Measurements from ENCODE around the gene SOX14. TPM values are rescaled to one million over a fixed set of nuclear protein-coding genes. Genes with fewer than 3 reads are reported as not detected.

The SOX14 gene
- total RNA-seq, 1 donor from 2014 or later, result not detected

GRCh38 chr3:137761563-137762503 lies 2.3 kb upstream of the SOX14 start:
- H3K4me1 Mint-ChIP-seq (ENCODE audit: low read depth), result peaks cover 11% of the 10 kb centered on the region
- H3K9me3 Mint-ChIP-seq (ENCODE audit: low read depth), result no peaks in the 10 kb centered on the region
- no peaks in the 10 kb centered on the region for H3K36me3 Mint-ChIP-seq (ENCODE audit: low read depth)
- H3K27ac Mint-ChIP-seq (ENCODE audit: unreplicated experiment), result no peak overlapping the region
- no peak overlapping the region for H3K4me3 Mint-ChIP-seq (ENCODE audit: unreplicated experiment)
- no peak for TF ChIP-seq CTCF (IDR thresholded peaks at IDR 0.05)
- peak; percentile 77 for DNase-seq (ENCODE audit: low spot score)
- peaks cover 81% of the 10 kb centered on the region for H3K27me3 Mint-ChIP-seq (ENCODE audit: low read depth)

- peak; percentile 46 for DNase-seq (ENCODE audit: low spot score)
- peaks cover 85% of the 10 kb centered on the region for H3K27me3 Mint-ChIP-seq (ENCODE audit: low read depth)
- no peak overlapping the region for H3K27ac Mint-ChIP-seq (ENCODE audit: unreplicated experiment)
- no peaks in the 10 kb centered on the region for H3K9me3 Mint-ChIP-seq (ENCODE audit: low read depth)
- peaks cover 12% of the 10 kb centered on the region for H3K4me1 Mint-ChIP-seq (ENCODE audit: low read depth)
- no peak overlapping the region for H3K4me3 Mint-ChIP-seq (ENCODE audit: unreplicated experiment)
- H3K36me3 Mint-ChIP-seq (ENCODE audit: low read depth), result no peaks in the 10 kb centered on the region
- TF ChIP-seq CTCF (IDR thresholded peaks at IDR 0.05), result no peak
Observed at GRCh38 chr3:137762674-137763593, 1.2 kb upstream of the SOX14 start.

GRCh38 chr3:137763594-137763938 lies 549 bp upstream of the SOX14 start:
- TF ChIP-seq CTCF (IDR thresholded peaks at IDR 0.05), result no peak
- Mint-ChIP-seq H3K36me3 (ENCODE audit: low read depth) (no peaks in the 10 kb centered on the region), H3K4me1 (ENCODE audit: low read depth) (peaks cover 18% of the 10 kb centered on the region), H3K27ac (ENCODE audit: unreplicated experiment) (no peak overlapping the region), H3K4me3 (ENCODE audit: unreplicated experiment) (peak overlapping the region; percentile 19), H3K27me3 (ENCODE audit: low read depth) (peaks cover 86% of the 10 kb centered on the region), H3K9me3 (ENCODE audit: low read depth) (no peaks in the 10 kb centered on the region)
- DNase-seq (ENCODE audit: low spot score), result peak; percentile 71

GRCh38 chr3:137764563-137765309 lies 621 bp downstream of the SOX14 start:
- no peak overlapping the region for H3K27ac Mint-ChIP-seq (ENCODE audit: unreplicated experiment)
- DNase-seq (ENCODE audit: low spot score), result peak; percentile 78
- no peak overlapping the region for H3K4me3 Mint-ChIP-seq (ENCODE audit: unreplicated experiment)

More at GRCh38 chr3:137764563-137765309, 621 bp downstream of the SOX14 start:
- H3K4me1 Mint-ChIP-seq (ENCODE audit: low read depth), result peaks cover 27% of the 10 kb centered on the region
- no peaks in the 10 kb centered on the region for H3K9me3 Mint-ChIP-seq (ENCODE audit: low read depth)
- no peaks in the 10 kb centered on the region for H3K36me3 Mint-ChIP-seq (ENCODE audit: low read depth)
- H3K27me3 Mint-ChIP-seq (ENCODE audit: low read depth), result peaks cover 93% of the 10 kb centered on the region
- TF ChIP-seq CTCF (IDR thresholded peaks at IDR 0.05), result no peak

All from chondrocyte (in vitro differentiated cells).